CD4-positive, alpha-beta T cell treated with Interleukin-15 for 4 hours (primary cell): ENCODE measurements around the gene SUMF1.
A peak's percentile ranks its signal among the peaks of the same experiment; 100 is the strongest.

ENCODE experiments used
- DNase-seq: peaks from one replicate; pipeline ENCODE4 v3.0.0-alpha.2; 2020; ENCODE audit warnings: low spot score

Gene SUMF1

GRCh38 chr3:4466741-4467521 lies at the start of gene SUMF1:
TSS of gene SUMF1 (minus strand) at chr3:4467269. CDS start at chr3:4467245, 24 bp downstream.
- DNase-seq, result peak; percentile 75

DNA sequence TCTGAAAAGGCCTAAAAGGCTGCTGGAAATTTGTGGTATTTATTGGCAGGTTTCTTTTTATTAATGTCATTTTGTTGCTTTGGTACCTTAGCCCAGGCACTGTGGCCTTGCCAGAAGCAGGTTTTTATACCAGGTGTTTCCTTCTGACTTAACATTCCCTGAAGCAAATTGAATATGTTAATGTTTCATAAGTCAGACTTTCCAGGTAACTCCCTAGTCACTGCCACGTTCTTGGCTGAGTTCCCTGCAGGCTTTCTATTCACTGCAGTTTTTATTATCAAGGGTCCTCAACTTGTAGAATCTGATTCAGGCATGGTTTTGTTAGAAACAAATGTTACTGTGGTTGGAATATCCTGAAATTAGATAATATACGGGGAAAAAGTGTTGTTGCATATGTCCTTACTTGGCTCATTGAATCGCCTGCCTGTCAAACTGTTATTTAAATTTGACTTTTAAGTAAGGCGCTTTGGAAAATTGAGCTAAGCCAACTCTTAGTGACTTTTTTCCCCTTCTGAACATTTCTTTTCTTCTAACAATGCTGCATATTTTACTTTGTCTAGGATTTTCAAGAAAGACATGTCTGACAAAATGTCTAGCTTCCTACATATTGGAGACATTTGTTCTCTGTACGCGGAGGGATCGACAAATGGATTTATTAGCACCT lies 49.0 kb upstream of the SUMF1 start:
- no peak for DNase-seq

- DNase-seq, result no peak
Observed at GRCh38 chr3:4514916-4515315, 47.8 kb upstream of the SUMF1 start.

DNA sequence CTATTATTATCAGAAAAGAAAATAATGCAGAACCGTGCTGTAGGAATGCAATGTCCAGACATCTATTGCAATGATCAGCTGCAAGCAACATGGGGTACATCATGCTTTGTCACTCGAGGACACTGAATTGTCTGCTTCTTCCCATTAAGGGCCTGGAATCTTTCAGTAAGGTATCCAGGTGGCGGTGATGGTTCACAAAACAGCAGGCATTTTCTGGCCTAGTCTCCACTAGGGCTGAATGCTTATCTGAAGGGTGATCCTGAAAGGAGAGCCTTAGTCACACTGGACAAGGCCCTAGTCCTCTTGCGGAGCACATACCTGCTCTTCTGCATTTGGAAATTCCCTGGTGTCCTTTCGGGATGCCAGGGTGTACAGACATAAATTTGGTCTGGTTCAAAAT lies 47.3 kb upstream of the SUMF1 start:
- DNase-seq, result no peak

- DNase-seq, result no peak
Observed at GRCh38 chr3:4512895-4513616, 46.0 kb upstream of the SUMF1 start.

- no peak for DNase-seq
Observed at GRCh38 chr3:4511491-4512262, 44.6 kb upstream of the SUMF1 start.

DNA sequence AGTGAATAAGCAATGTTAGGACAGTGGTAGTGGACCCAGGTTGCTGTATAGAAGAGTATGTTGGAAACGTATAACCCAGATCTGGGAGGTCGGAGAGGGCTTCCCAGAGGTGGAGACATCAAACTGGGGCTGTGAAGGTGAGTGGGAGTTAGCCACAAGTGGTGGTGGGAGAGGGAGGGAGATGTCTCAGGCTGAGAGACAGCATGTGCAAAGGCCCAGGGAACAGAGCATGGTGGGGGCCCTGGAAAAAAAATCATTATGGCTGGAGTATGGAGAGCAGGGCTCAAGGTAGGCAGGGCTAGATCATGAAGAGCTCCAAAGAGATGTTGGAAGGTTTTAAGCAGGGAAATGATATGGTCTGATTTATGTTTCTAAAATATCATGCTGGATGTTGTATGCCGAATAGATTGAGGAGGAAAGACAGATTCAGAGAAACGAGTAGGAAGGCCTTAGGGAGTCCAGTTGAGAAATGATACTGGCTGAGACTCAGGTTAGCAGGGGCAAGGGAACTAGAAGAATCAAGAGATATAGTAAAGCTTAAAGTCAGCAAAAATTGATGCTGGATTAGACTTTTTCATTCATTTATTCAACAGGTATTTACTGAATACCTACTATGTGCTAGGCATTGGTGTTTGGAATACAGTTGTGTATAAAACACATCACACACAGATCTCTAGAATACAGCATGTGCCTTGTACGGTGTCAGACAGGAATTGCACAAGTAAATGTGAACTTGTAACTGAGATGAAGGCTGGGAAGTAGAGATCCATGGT lies 43.1 kb upstream of the SUMF1 start:
- no peak for DNase-seq

DNA sequence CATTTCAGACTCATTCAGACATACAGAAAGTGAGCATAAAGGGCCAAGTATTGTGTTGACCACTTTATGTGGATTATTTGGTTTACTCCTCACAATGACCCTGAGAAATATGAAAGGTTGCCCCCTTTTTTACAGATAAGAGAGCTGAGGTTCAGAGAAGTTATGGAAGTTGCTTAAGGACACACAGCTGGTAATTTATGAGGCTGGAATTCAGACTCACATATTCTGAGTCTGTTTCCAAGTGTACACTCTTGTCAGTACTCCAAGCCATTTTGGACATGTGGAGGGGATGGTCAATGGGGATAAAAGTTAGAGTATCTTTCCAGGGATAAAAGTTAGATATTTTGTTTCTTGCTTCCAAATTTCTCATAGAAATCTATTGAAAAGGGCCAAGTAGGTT lies 42.0 kb upstream of the SUMF1 start:
- DNase-seq, result no peak

DNA sequence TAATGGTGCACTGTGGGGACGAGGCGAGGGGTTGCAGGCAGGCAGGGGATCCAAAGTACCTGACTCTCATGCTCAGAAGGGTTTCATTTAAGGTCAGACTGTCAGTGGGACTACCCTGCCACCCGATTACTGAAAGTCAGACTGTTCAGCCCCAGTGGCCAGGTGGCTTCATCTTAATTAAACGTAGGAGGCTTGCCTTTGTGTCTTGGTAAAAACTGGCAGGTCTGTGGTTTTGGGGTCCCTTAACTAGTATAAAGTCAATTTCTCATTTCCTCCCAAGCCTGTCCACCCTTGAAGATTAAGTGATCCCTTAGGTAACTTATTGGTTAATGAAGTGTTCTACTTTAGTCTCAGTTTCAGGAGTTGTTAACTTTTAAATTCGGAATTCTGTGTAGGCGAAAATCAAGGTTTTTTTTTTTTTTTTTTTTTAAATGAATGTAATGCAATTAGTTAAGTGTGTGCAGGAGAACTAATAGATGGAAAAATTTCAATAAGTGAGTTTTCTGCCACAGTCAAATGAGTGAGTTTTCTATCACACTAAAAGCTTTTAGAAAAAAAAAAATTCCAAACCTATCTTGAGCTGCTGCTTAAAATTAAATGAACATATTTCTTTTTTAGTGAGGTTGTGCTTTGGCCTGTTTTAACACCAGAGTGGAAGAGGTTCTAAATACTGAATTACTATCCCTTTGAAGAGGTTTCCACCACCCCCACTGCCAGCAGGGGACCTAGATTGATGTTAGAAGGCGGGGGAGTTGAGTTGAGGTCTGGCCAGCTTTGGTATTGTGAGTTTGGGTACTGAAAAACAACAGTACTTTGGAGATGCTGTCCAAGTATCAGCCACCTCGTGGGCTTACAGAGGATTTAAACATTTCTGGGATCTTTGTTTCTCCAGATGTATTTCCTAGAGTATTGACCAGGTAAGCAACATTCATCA lies 41.2 kb upstream of the SUMF1 start:
- DNase-seq, result no peak

DNA sequence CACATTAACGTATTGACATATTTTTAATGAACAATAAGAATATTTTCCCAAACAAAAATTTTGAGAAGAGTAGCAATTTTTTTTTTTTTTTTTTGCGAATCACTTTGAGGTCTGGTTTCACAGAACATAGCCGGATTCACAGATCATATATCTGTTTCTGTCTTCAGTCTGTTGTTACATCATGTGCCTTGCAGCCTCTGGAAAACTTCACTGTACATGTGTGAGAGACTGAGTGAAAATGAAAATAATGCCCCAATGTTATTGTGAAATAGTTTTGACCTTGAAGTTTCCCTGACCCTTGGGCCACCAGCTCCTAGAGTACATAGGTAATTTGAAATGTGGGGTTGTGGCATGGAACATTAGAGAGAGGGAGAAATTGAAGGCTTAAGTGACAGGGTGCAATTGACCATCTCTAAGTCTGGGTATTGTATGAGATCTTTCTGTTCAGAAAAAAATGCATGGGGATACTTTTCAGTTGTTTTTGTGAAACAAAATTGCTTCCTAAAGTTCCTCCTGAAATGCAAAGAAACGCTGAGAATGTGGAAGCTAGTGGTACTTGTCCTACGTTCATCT lies 40.0 kb upstream of the SUMF1 start:
- no peak for DNase-seq

- DNase-seq, result no peak
Observed at GRCh38 chr3:4506559-4507023, 39.5 kb upstream of the SUMF1 start.

GRCh38 chr3:4505688-4506558 lies 38.9 kb upstream of the SUMF1 start:
- no peak for DNase-seq

DNA sequence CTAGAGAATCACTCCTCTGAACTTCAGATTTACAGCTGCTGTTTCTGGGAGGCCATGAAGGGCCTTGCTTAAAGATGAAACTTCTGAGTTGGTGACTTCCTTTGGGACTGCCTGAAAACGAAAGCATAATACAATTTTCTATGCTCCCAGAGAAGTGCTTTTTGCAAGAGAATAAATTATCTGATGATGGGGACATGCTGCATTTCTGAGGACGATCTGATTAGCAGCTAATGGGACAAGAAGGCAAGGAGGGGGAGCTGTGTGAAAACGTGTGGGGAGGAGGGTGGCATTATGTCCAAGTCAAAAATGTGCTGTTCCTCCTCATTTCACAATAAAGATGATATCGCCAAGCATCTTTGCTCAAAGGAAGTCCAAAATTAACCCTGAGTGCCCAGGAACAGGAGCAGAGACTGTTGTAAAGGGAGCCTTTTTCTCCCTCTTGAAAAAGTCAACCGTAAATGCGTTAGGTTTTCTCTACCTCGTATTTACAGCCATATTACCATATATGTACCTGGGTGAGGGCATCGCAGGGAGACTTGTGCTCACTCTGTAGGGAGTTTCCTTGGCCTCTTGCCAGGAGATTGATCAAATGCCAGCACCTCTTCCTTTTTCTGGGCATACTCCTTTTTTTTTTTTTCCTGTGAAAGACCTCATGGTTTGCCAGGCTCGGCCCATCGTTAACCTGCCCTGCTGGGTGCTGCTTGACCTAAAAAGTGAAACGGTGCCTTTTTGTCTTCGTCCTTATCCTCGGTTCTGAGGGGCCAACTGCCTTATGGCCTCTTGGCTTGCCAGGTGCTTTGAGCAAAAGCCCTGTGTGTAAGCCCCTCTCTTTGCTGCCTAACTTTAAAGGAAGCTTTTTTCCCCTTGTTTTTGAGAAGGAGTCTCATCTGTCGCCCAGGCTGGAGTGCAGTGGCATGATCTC lies 37.5 kb upstream of the SUMF1 start:
- peak; percentile 58 for DNase-seq

- DNase-seq, result no peak
Observed at GRCh38 chr3:4503050-4503449, 36.0 kb upstream of the SUMF1 start.

- no peak for DNase-seq
Observed at GRCh38 chr3:4501927-4502326, 34.9 kb upstream of the SUMF1 start.

- DNase-seq, result no peak
Observed at GRCh38 chr3:4501437-4501836, 34.4 kb upstream of the SUMF1 start.

DNA sequence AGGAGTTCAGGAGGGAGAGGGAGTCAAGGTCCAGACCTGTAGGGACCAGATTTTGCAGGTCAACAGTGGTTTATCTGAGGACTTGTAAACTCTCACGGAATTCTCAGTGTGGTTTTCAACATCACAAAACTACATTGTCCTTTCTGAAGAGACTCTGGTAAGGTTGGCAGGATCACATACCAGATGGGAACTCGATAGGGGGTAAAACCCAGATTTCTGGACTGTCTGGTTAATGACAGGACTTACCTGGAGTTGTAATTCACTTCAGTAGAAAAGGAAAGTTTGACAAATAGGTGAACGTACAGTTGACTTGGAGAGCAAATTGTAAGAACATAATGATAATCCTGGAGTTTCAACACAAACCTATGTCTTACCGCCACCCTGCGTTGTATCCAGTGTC lies 31.4 kb upstream of the SUMF1 start:
- no peak for DNase-seq

GRCh38 chr3:4497843-4498324 lies 30.8 kb upstream of the SUMF1 start:
- DNase-seq, result no peak
